Measurements from ENCODE around the gene MAS1L. TPM values are rescaled to one million over a fixed set of nuclear protein-coding genes. Genes with fewer than 3 reads are reported as not detected.

The MAS1L gene
- total RNA-seq, 2 experiments from 2014 or later, result not detected

GRCh38 chr6:29491574-29491973, 3.8 kb upstream of the MAS1L start:
- Histone ChIP-seq H3K27me3 (ENCODE audit: control insufficient read depth in 1 of 2, insufficient read depth in 2 of 2, low read length in 2 of 2) (peaks cover 7 to 13% of the 10 kb centered on the region in 2 experiments), H3K36me3 (ENCODE audit: insufficient read depth, low read length) (no peaks in the 10 kb centered on the region), H3K9me3 (ENCODE audit: control insufficient read depth in 1 of 2, insufficient read depth in 1 of 2, low read length in 2 of 2) (no peaks in the 10 kb centered on the region), H3K27ac (ENCODE audit: low read depth in 1 of 2, low read length in 2 of 2) (no peak overlapping the region), H3K4me1 (ENCODE audit: insufficient read depth, low read length) (no peaks in the 10 kb centered on the region), H3K4me3 (ENCODE audit: low read length) (no peak overlapping the region)
- Mint-ChIP-seq H3K27ac (no peak overlapping the region), H3K27me3 (peaks cover 32% of the 10 kb centered on the region), H3K36me3 (ENCODE audit: low read depth) (no peaks in the 10 kb centered on the region), H3K4me3 (no peak overlapping the region), H3K9me3 (no peaks in the 10 kb centered on the region), H3K4me1 (ENCODE audit: low read depth) (no peaks in the 10 kb centered on the region)
- CTCF ChIA-PET, result no interaction called here
- DNase-seq (no peak), ATAC-seq (ENCODE audit: poor library complexity) (no peak)
- intact Hi-C loops (cut with DNase I, micrococcal nuclease), result no loop called here
- POLR2A ChIA-PET, result no interaction called here
- TF ChIP-seq CTCF (IDR thresholded peaks at IDR 0.05), result no peak

- ATAC-seq (ENCODE audit: poor library complexity) (no peak), DNase-seq (no peak)
- Mint-ChIP-seq H3K9me3 (no peaks in the 10 kb centered on the region), H3K27me3 (peaks cover 37% of the 10 kb centered on the region), H3K36me3 (ENCODE audit: low read depth) (no peaks in the 10 kb centered on the region), H3K4me1 (ENCODE audit: low read depth) (no peaks in the 10 kb centered on the region), H3K27ac (no peak overlapping the region), H3K4me3 (no peak overlapping the region)
- intact Hi-C loops (cut with DNase I, micrococcal nuclease), result no loop called here
- peaks cover 10% of the 10 kb centered on the region in 2 experiments for H3K27me3 ChIP-seq (ENCODE audit: control insufficient read depth in 1 of 2, insufficient read depth in 2 of 2, low read length in 2 of 2)
- no peaks in the 10 kb centered on the region for H3K4me1 ChIP-seq (ENCODE audit: insufficient read depth, low read length)
- ChIA-PET CTCF (no interaction called here), POLR2A (no interaction called here)
- no peak overlapping the region for H3K4me3 ChIP-seq (ENCODE audit: low read length)
- no peaks in the 10 kb centered on the region for H3K36me3 ChIP-seq (ENCODE audit: insufficient read depth, low read length)
- H3K27ac ChIP-seq (ENCODE audit: low read depth in 1 of 2, low read length in 2 of 2), result no peak overlapping the region
- H3K9me3 ChIP-seq (ENCODE audit: control insufficient read depth in 1 of 2, insufficient read depth in 1 of 2, low read length in 2 of 2), result no peaks in the 10 kb centered on the region
- TF ChIP-seq CTCF (IDR thresholded peaks at IDR 0.05), result no peak
Observed at GRCh38 chr6:29490552-29490951, 2.8 kb upstream of the MAS1L start.

- ChIA-PET POLR2A (no interaction called here), CTCF (no interaction called here)
- H3K9me3 ChIP-seq (ENCODE audit: control insufficient read depth in 1 of 2, insufficient read depth in 1 of 2, low read length in 2 of 2), result no peaks in the 10 kb centered on the region
- H3K36me3 ChIP-seq (ENCODE audit: insufficient read depth, low read length), result no peaks in the 10 kb centered on the region
- Mint-ChIP-seq H3K36me3 (ENCODE audit: low read depth) (no peaks in the 10 kb centered on the region), H3K9me3 (no peaks in the 10 kb centered on the region), H3K4me3 (no peak overlapping the region), H3K4me1 (ENCODE audit: low read depth) (no peaks in the 10 kb centered on the region), H3K27ac (no peak overlapping the region), H3K27me3 (peaks cover 40% of the 10 kb centered on the region)
- no peak for DNase-seq
- no peaks in the 10 kb centered on the region for H3K4me1 ChIP-seq (ENCODE audit: insufficient read depth, low read length)
- H3K27ac ChIP-seq (ENCODE audit: low read depth in 1 of 2, low read length in 2 of 2), result no peak overlapping the region
- no peak for ATAC-seq (ENCODE audit: poor library complexity)
- TF ChIP-seq CTCF (IDR thresholded peaks at IDR 0.05), result no peak
- peaks cover 10% of the 10 kb centered on the region in 2 experiments for H3K27me3 ChIP-seq (ENCODE audit: control insufficient read depth in 1 of 2, insufficient read depth in 2 of 2, low read length in 2 of 2)
- intact Hi-C loops (cut with DNase I, micrococcal nuclease), result no loop called here
- H3K4me3 ChIP-seq (ENCODE audit: low read length), result no peak overlapping the region
Observed at GRCh38 chr6:29490055-29490454, 2.3 kb upstream of the MAS1L start.
